Testis (tissue), 3 donors: ENCODE measurements around the gene HES1. TPM values are rescaled to one million over a fixed set of nuclear protein-coding genes. Genes with fewer than 3 reads are reported as not detected.

Experiments
- DNase-seq: peaks from one replicate; pipeline ENCODE4 v3.0.0-alpha.2; 2019
- H3K27ac ChIP-seq, 2 donors: fragments of 200-600 bp; sonication (generic); one replicate each; pipeline ENCODE4 v1.5.1; 2019
- H3K27me3 ChIP-seq: fragments of 200-600 bp; sonication (generic); one replicate; pipeline ENCODE4 v1.5.1; 2019
- H3K36me3 ChIP-seq: fragments of 200-600 bp; sonication (generic); one replicate; pipeline ENCODE4 v1.5.1; 2017; ENCODE audit warnings: low read depth; ENCODE audit errors: missing control alignments
- H3K4me1 ChIP-seq: fragments of 200-600 bp; sonication (generic); one replicate; pipeline ENCODE4 v1.5.1; 2019
- H3K4me3 ChIP-seq, 2 donors: fragments of 200-600 bp; sonication (generic); one replicate each; pipeline ENCODE4 v1.5.1; 2017 to 2019
- H3K9me3 ChIP-seq: fragments of 200-600 bp; sonication (generic); one replicate; pipeline ENCODE4 v1.5.1; 2017
- CTCF ChIP-seq, 3 experiments: fragments of 450-650 bp in 2 of 3; fragments of 200-600 bp in 1 of 3; sonication (generic) in 1 of 3; IDR thresholded peaks; one replicate each; pipeline ENCODE4 v1.5.1; 2016 to 2019; ENCODE audit warnings: antibody characterized with exemption in 3 of 3, mild to moderate bottlenecking in 2 of 3, moderate library complexity in 1 of 3
- POLR2A ChIP-seq: fragments of 450-650 bp; IDR thresholded peaks from one replicate; pipeline ENCODE4 v1.6.1; 2017; ENCODE audit warnings: antibody characterized with exemption, mild to moderate bottlenecking, moderate library complexity
- WGBS, 2 donors: methylation state at CpG; one replicate each; pipeline ENCODE4 v1.1.5; 2018; 5-methylcytosine and 5-hydroxymethylcytosine counted together
- intact Hi-C: fragments of 100-400 bp; cut with DNase I; formaldehyde crosslinking; loops from one replicate; pipeline ENCODE4 v1.15.1; 2023; ENCODE audit warnings: low total_unique reads
- polyA plus RNA-seq: library from polyadenylated mRNA; stranded (reverse); fragments of 350-450 nt; fragmentation: Illumina TruSeq; extraction: RNeasy Lipid Tissue Mini Kit (QIAGEN cat#74804); gene quantifications from one replicate; pipeline ENCODE4 v1.2.3, GENCODE V29; 2014; ENCODE audit warnings: low read depth, low replicate concordance; ENCODE audit not compliant: insufficient read depth
- total RNA-seq, 2 donors: library from RNA; depleted of rRNA; stranded (reverse); fragments of >200 nt; gene quantifications; one replicate each; pipeline ENCODE4 v1.2.3, GENCODE V29; 2016

Gene HES1
- total and polyA plus RNA-seq, 3 donors from 2014 or later: 17.5 to 41.1 (median 38.9) TPM

GRCh38 chr3:194140520-194141414, 4.8 kb downstream of the HES1 start:
- intact Hi-C loops: loop anchor here (5.0 kb wide), 2 partner anchors 167 to 358 kb away; no protein-coding TSS in a partner anchor
- Histone ChIP-seq H3K4me1 (peaks cover 36% of the 10 kb centered on the region), H3K27ac (peak overlapping the region; percentile 47 to 84), H3K9me3 (no peaks in the 10 kb centered on the region), H3K4me3 (peak overlapping the region; percentile 42 to 55), H3K36me3 (no peaks in the 10 kb centered on the region), H3K27me3 (no peaks in the 10 kb centered on the region)
- peak; percentile 54 for DNase-seq
- no peak for TF ChIP-seq CTCF (IDR thresholded peaks at IDR 0.05)
- TF ChIP-seq POLR2A: no peak
- 3 to 5% methylated on average over 13 to 50 of the region's 71 CpGs for WGBS, 2 donors

- H3K4me1 ChIP-seq: peaks cover 36% of the 10 kb centered on the region
Measured at GRCh38 chr3:194141415-194142155, 5.6 kb downstream of the HES1 start.

DNA sequence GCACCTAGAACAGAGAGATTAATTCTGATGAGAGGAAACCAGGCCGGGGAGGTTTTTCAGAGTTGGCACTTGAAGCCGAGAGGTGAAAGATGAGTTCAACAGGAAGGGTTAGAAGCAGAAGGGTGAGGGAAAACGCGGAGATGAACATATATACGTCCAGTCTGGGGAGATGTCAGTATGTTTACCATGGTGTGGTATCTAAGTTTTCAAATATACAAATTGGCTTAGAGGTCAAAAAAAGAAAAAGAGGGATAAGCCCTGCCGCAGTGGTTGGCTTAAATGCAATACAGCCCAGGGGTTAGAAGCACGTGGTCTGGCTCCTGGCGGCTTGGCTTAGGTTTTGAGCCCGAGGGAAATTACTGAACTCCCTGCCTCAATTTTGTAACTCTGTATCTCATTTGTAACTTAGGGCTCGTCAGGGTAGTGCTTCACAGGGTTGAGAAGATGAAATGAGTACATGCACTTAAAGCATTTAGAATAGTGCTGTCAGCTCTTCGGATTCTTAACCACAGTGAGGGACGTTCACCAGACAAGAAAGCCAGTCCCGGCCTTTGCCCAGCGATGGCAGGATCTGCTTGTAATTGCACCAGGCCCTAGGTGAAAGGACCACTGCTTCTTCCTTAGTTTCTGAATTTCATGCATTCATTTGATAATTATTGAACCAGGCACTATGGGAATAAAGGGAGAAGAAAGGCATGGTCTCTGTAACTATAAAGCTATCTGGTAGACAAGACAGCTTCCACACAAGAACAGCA, 6.4 kb downstream of the HES1 start:
- peak; percentile 87 for DNase-seq
- H3K9me3 ChIP-seq: no peaks in the 10 kb centered on the region
- no peaks in the 10 kb centered on the region for H3K27me3 ChIP-seq
- no peaks in the 10 kb centered on the region for H3K36me3 ChIP-seq
- TF ChIP-seq CTCF (IDR thresholded peaks at IDR 0.05): no peak
- no peak for TF ChIP-seq POLR2A
- peak overlapping the region in 1 of 2 donors; percentile 37 for H3K4me3 ChIP-seq
- WGBS, 2 donors: 23 to 32% methylated on average over 14 of the region's 14 CpGs
- intact Hi-C loops: loop anchor here (5.0 kb wide), 2 partner anchors 165 to 360 kb away; no protein-coding TSS in a partner anchor
- peaks cover 36% of the 10 kb centered on the region for H3K4me1 ChIP-seq
- peak overlapping the region; percentile 75 for H3K27ac ChIP-seq

More at GRCh38 chr3:194141415-194142155, 5.6 kb downstream of the HES1 start:
- Histone ChIP-seq H3K27me3 (no peaks in the 10 kb centered on the region), H3K4me3 (peak overlapping the region; percentile 37 to 42), H3K36me3 (no peaks in the 10 kb centered on the region), H3K27ac (peak overlapping the region; percentile 75 to 84), H3K9me3 (no peaks in the 10 kb centered on the region)
- peak; percentile 92 for DNase-seq
- intact Hi-C loops: loop anchor here (5.0 kb wide), 2 partner anchors 166 to 359 kb away; no protein-coding TSS in a partner anchor
- TF ChIP-seq CTCF (IDR thresholded peaks at IDR 0.05) (no peak), POLR2A (no peak)
- 2 to 11% methylated on average over 11 to 32 of the region's 65 CpGs for WGBS, 2 donors

DNA sequence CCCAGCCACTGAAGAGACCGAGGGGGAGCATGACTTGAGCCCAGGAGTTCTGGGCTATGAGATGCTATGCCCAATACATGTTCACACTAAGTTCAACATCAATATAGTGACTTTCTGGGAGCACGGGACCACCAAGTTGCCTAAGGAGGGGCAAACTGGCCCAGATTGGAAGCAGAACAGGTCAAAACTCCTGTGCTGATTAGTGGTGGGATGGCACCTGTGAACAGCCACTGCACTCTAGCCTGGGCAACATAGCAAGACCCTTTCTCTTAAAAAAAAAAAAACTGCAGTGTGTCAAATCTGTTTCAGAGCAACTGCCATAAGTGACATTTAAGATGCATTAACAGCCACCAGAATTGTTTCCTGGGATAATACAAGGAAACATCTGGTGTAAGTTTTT, 9.8 kb downstream of the HES1 start:
- intact Hi-C loops: no loop called here
- no peak for TF ChIP-seq CTCF (IDR thresholded peaks at IDR 0.05)
- no peak for TF ChIP-seq POLR2A

More for the DNA sequence above, 9.8 kb downstream of the HES1 start:
- Histone ChIP-seq H3K4me1 (peaks cover 15% of the 10 kb centered on the region), H3K4me3 (no peak overlapping the region), H3K9me3 (no peaks in the 10 kb centered on the region), H3K27ac (no peak overlapping the region), H3K27me3 (no peaks in the 10 kb centered on the region), H3K36me3 (no peaks in the 10 kb centered on the region)
- 94 to 100% methylated on average over 2 of the region's 2 CpGs for WGBS, 2 donors
- DNase-seq: no peak
